Cardiac muscle cell (in vitro differentiated cells and primary cell): ENCODE data around the gene BTRC. TPM values are rescaled to one million over a fixed set of nuclear protein-coding genes. Genes with fewer than 3 reads are reported as not detected.

Experiments used
- DNase-seq, 2 donors: peaks; one replicate each; pipeline versions ENCODE4 v3.0.0 to v3.0.0-alpha.2; 2010 to 2017; ENCODE audit warnings: low read depth in 1 of 2, low spot score in 1 of 2
- H3K27ac ChIP-seq: fragments of 200-600 bp; sonication (generic); 2 replicates; pipeline ENCODE4 v1.5.1; 2016
- H3K27me3 ChIP-seq: fragments of 200-600 bp; sonication (generic); 2 replicates; pipeline ENCODE4 v1.6.0; 2016; ENCODE audit warnings: control low read depth
- H3K36me3 ChIP-seq: fragments of 200-600 bp; sonication (generic); 2 replicates; pipeline ENCODE4 v1.5.1; 2016; ENCODE audit warnings: control low read depth
- H3K4me1 ChIP-seq: fragments of 200-600 bp; sonication (generic); 2 replicates; pipeline ENCODE4 v1.8.1; 2017; ENCODE audit warnings: low read depth, mild to moderate bottlenecking, mixed run types
- H3K4me3 ChIP-seq: fragments of 200-600 bp; sonication (generic); 2 replicates; pipeline ENCODE4 v1.5.1; 2016; ENCODE audit warnings: mild to moderate bottlenecking
- H3K9me3 ChIP-seq: fragments of 200-600 bp; sonication (generic); 2 replicates; pipeline ENCODE4 v1.5.1; 2017; ENCODE audit warnings: low read depth, mild to moderate bottlenecking, control low read depth
- CTCF ChIP-seq: IDR thresholded peaks from 2 replicates; pipeline ENCODE4 v1.5.1; 2012; ENCODE audit warnings: low read depth, mild to moderate bottlenecking, low read length
- polyA plus RNA-seq: library from polyadenylated mRNA; unstranded; fragments of >200 nt; fragmentation: Nextera tagmentation; extraction: Ambion mirVana; gene quantifications from 2 replicates; pipeline ENCODE4 v1.2.1, GENCODE V29; 2016
- total RNA-seq: library from RNA; depleted of rRNA; stranded (reverse); fragments of >200 nt; gene quantifications from 2 replicates; pipeline ENCODE4 v1.2.3, GENCODE V29; 2016

Gene BTRC
- total and polyA plus RNA-seq, 2 experiments from 2014 or later = 14.0 to 22.3 TPM

- no peak for DNase-seq
Measured at GRCh38 chr10:101561068-101561915, 207.3 kb downstream of the BTRC start.

GRCh38 chr10:101562231-101562630, 208.3 kb downstream of the BTRC start:
- no peaks in the 10 kb centered on the region for H3K9me3 ChIP-seq
- no peak overlapping the region for H3K4me3 ChIP-seq
- H3K4me1 ChIP-seq = no peaks in the 10 kb centered on the region
- DNase-seq = no peak
- no peak overlapping the region for H3K27ac ChIP-seq
- TF ChIP-seq CTCF = no peak
- H3K27me3 ChIP-seq = no peaks in the 10 kb centered on the region
- H3K36me3 ChIP-seq = no peaks in the 10 kb centered on the region

More at GRCh38 chr10:101561068-101561915, 207.3 kb downstream of the BTRC start:
- Histone ChIP-seq H3K27ac (no peak overlapping the region), H3K4me1 (no peaks in the 10 kb centered on the region), H3K4me3 (no peak overlapping the region), H3K27me3 (no peaks in the 10 kb centered on the region), H3K9me3 (no peaks in the 10 kb centered on the region), H3K36me3 (no peaks in the 10 kb centered on the region)
- TF ChIP-seq CTCF = no peak

- no peak for DNase-seq
- H3K36me3 ChIP-seq = no peaks in the 10 kb centered on the region
- no peaks in the 10 kb centered on the region for H3K27me3 ChIP-seq
- no peaks in the 10 kb centered on the region for H3K4me1 ChIP-seq
- no peaks in the 10 kb centered on the region for H3K9me3 ChIP-seq
- no peak for TF ChIP-seq CTCF
- H3K27ac ChIP-seq = no peak overlapping the region
- H3K4me3 ChIP-seq = no peak overlapping the region
Measured at GRCh38 chr10:101563007-101563406, 209.0 kb downstream of the BTRC start.

- Histone ChIP-seq H3K4me3 (no peak overlapping the region), H3K36me3 (no peaks in the 10 kb centered on the region), H3K27me3 (peaks cover under 1% of the 10 kb centered on the region), H3K27ac (no peak overlapping the region), H3K9me3 (no peaks in the 10 kb centered on the region), H3K4me1 (no peaks in the 10 kb centered on the region)
- TF ChIP-seq CTCF = no peak
- no peak for DNase-seq
Measured at GRCh38 chr10:101563497-101564040, 209.6 kb downstream of the BTRC start.

- H3K4me3 ChIP-seq = no peak overlapping the region
- H3K36me3 ChIP-seq = no peaks in the 10 kb centered on the region
- DNase-seq = no peak
- no peak overlapping the region for H3K27ac ChIP-seq
- H3K4me1 ChIP-seq = no peaks in the 10 kb centered on the region
- H3K9me3 ChIP-seq = no peaks in the 10 kb centered on the region
- TF ChIP-seq CTCF = no peak
- peaks cover 3% of the 10 kb centered on the region for H3K27me3 ChIP-seq
Measured at GRCh38 chr10:101564490-101564991, 210.6 kb downstream of the BTRC start.
